Caco-2 (cell line): ENCODE measurements around the gene ALOX15B. TPM values are rescaled to one million over a fixed set of nuclear protein-coding genes. Genes with fewer than 3 reads are reported as not detected.

ENCODE experiments used
- BruUV-seq: library from RNA; stranded (reverse); fragments of 400-500 nt; replicated peaks from 2 replicates; lab custom pipeline; 2021; lab: Mats Ljungman, UMichigan
- CTCF ChIA-PET: fragments of 300-600 bp; sonication (Branson Sonifier 250); formaldehyde crosslinking; loops from one replicate; lab custom pipeline; 2022; ENCODE audit warnings: antibody characterized with exemption; lab: Charles Lee
- POLR2A ChIA-PET: fragments of 300-600 bp; sonication (Branson Sonifier 250); formaldehyde crosslinking; loops from one replicate; lab custom pipeline; 2022; ENCODE audit warnings: antibody characterized with exemption; lab: Charles Lee
- DNase-seq, 2 experiments: peaks; one replicate each; pipeline versions ENCODE4 v3.0.0 to v3.0.0-alpha.2; 2020 to 2022
- H3K27me3 ChIP-seq: replicated peaks from 2 replicates; pipeline ENCODE4 v1.6.0; 2011; ENCODE audit warnings: low read length; ENCODE audit not compliant: control insufficient read depth, insufficient read depth
- H3K36me3 ChIP-seq: 2 replicates; pipeline ENCODE4 v1.5.1; 2011; ENCODE audit warnings: low read length; ENCODE audit not compliant: control insufficient read depth, insufficient read depth
- H3K4me1 ChIP-seq: fragments of 250-450 bp; sonication (Bioruptor Pico); 2 replicates; pipeline ENCODE4 v1.5.1; 2020; ENCODE audit warnings: mild to moderate bottlenecking
- H3K4me3 ChIP-seq: 2 replicates; pipeline ENCODE4 v1.5.1; 2011; ENCODE audit warnings: low read depth, mild to moderate bottlenecking, control low read depth, low read length
- H3K9me3 ChIP-seq: fragments of 250-450 bp; sonication (Bioruptor Pico); 2 replicates; pipeline ENCODE4 v1.5.1; 2020; ENCODE audit warnings: mild to moderate bottlenecking, moderate library complexity
- H3K27ac Mint-ChIP-seq: one replicate; pipeline ENCODE4 v1.8.0; 2022; ENCODE audit warnings: mixed read lengths; ENCODE audit not compliant: unreplicated experiment
- H3K27me3 Mint-ChIP-seq: one replicate; pipeline ENCODE4 v1.8.0; 2022; ENCODE audit warnings: mixed read lengths; ENCODE audit not compliant: insufficient read depth, unreplicated experiment
- H3K36me3 Mint-ChIP-seq: one replicate; pipeline ENCODE4 v1.8.0; 2022; ENCODE audit warnings: mild to moderate bottlenecking, mixed read lengths; ENCODE audit not compliant: insufficient read depth, unreplicated experiment
- H3K4me1 Mint-ChIP-seq: one replicate; pipeline ENCODE4 v1.8.0; 2022; ENCODE audit warnings: low read depth, mixed read lengths; ENCODE audit not compliant: unreplicated experiment
- H3K4me3 Mint-ChIP-seq: one replicate; pipeline ENCODE4 v1.8.0; 2022; ENCODE audit warnings: mild to moderate bottlenecking, moderate library complexity, mixed read lengths; ENCODE audit not compliant: unreplicated experiment
- H3K9me3 Mint-ChIP-seq: one replicate; pipeline ENCODE4 v1.8.0; 2022; ENCODE audit warnings: mixed read lengths; ENCODE audit not compliant: unreplicated experiment
- CTCF ChIP-seq, 2 experiments: fragments of 200-600 bp in 1 of 2; IDR thresholded peaks; 1 replicate in 1 of 2; 2 replicates in 1 of 2; pipeline versions ENCODE4 v1.5.1 to v1.8.0; 2011 to 2022; ENCODE audit warnings: antibody characterized with exemption in 1 of 2, control low read depth in 1 of 2, inconsistent platforms in 1 of 2, low read depth in 1 of 2, low read length in 1 of 2, mild to moderate bottlenecking in 1 of 2, moderate library complexity in 1 of 2; ENCODE audit not compliant: insufficient read depth in 1 of 2, severe bottlenecking in 1 of 2, unreplicated experiment in 1 of 2
- intact Hi-C: fragments of 100-400 bp; cut with micrococcal nuclease; formaldehyde crosslinking; loops from one replicate; pipeline ENCODE4 v1.10.0; 2022; ENCODE audit not compliant: unreplicated experiment
- total RNA-seq: library from RNA; stranded (reverse); gene quantifications from 2 replicates; pipeline ENCODE4 v1.2.3, GENCODE V29; 2022

ALOX15B gene
- total RNA-seq, 1 experiment from 2014 or later, result not detected

- ChIA-PET CTCF (no interaction called here), POLR2A (no interaction called here)
- intact Hi-C loops, result no loop called here
- Mint-ChIP-seq H3K4me3 (no peak overlapping the region), H3K27ac (no peak overlapping the region), H3K9me3 (no peaks in the 10 kb centered on the region), H3K36me3 (no peaks in the 10 kb centered on the region), H3K4me1 (no peaks in the 10 kb centered on the region), H3K27me3 (peaks cover 3% of the 10 kb centered on the region)
- no peaks in the 10 kb centered on the region for H3K27me3 ChIP-seq
- no peak for TF ChIP-seq CTCF (IDR thresholded peaks at IDR 0.05; ENCODE audit: insufficient read depth in 1 of 2, low read depth in 1 of 2, low read length in 1 of 2, severe bottlenecking in 1 of 2, unreplicated experiment in 1 of 2)
- no peaks in the 10 kb centered on the region for H3K36me3 ChIP-seq
- no peak overlapping the region for H3K4me3 ChIP-seq
- H3K9me3 ChIP-seq, result no peaks in the 10 kb centered on the region
- DNase-seq, result no peak
- no TSS peak for BruUV-seq
- H3K4me1 ChIP-seq, result no peaks in the 10 kb centered on the region
Observed at GRCh38 chr17:8005357-8005756, 33.5 kb upstream of the ALOX15B start.

GRCh38 chr17:8005967-8006730, 32.7 kb upstream of the ALOX15B start:
- BruUV-seq, result no TSS peak
- peaks cover 1% of the 10 kb centered on the region for H3K27me3 Mint-ChIP-seq

More at GRCh38 chr17:8005967-8006730, 32.7 kb upstream of the ALOX15B start:
- CTCF ChIA-PET, result no interaction called here
- no peaks in the 10 kb centered on the region for H3K4me1 ChIP-seq
- no peaks in the 10 kb centered on the region for H3K36me3 Mint-ChIP-seq
- H3K27me3 ChIP-seq, result no peaks in the 10 kb centered on the region
- H3K4me3 Mint-ChIP-seq, result no peak overlapping the region
- intact Hi-C loops, result no loop called here
- H3K4me3 ChIP-seq, result no peak overlapping the region
- no peak overlapping the region for H3K27ac Mint-ChIP-seq
- H3K9me3 Mint-ChIP-seq, result no peaks in the 10 kb centered on the region
- TF ChIP-seq CTCF (IDR thresholded peaks at IDR 0.05; ENCODE audit: insufficient read depth in 1 of 2, low read depth in 1 of 2, low read length in 1 of 2, severe bottlenecking in 1 of 2, unreplicated experiment in 1 of 2), result no peak
- H3K4me1 Mint-ChIP-seq, result no peaks in the 10 kb centered on the region
- DNase-seq, result no peak
- POLR2A ChIA-PET, result no interaction called here
- H3K36me3 ChIP-seq, result no peaks in the 10 kb centered on the region
- no peaks in the 10 kb centered on the region for H3K9me3 ChIP-seq
